GM13977 (cell line): ENCODE data around the gene IL4.

Experiments used
- DNase-seq: peaks from one replicate; pipeline ENCODE4 v3.0.0; 2012; ENCODE audit warnings: low spot score
- in situ Hi-C: fragments of 300-500 bp; cut with MboI; formaldehyde crosslinking; loops from one replicate; pipeline ENCODE4 v1.12.0; 2022; ENCODE audit warnings: low sequenced_read_pairs, low pct_unique_long_range_greater_than_20kb, mixed read lengths, inconsistent platforms; ENCODE audit not compliant: unreplicated experiment
- TF ChIP-seq, protein P1 (sequence below): IDR thresholded peaks from 2 replicates; pipeline ENCODE4 v1.5.1; 2012; ENCODE audit warnings: mild to moderate bottlenecking, control low read depth; ENCODE audit not compliant: insufficient read depth; ENCODE audit errors: extremely low read depth, missing control alignments

The IL4 gene

DNA sequence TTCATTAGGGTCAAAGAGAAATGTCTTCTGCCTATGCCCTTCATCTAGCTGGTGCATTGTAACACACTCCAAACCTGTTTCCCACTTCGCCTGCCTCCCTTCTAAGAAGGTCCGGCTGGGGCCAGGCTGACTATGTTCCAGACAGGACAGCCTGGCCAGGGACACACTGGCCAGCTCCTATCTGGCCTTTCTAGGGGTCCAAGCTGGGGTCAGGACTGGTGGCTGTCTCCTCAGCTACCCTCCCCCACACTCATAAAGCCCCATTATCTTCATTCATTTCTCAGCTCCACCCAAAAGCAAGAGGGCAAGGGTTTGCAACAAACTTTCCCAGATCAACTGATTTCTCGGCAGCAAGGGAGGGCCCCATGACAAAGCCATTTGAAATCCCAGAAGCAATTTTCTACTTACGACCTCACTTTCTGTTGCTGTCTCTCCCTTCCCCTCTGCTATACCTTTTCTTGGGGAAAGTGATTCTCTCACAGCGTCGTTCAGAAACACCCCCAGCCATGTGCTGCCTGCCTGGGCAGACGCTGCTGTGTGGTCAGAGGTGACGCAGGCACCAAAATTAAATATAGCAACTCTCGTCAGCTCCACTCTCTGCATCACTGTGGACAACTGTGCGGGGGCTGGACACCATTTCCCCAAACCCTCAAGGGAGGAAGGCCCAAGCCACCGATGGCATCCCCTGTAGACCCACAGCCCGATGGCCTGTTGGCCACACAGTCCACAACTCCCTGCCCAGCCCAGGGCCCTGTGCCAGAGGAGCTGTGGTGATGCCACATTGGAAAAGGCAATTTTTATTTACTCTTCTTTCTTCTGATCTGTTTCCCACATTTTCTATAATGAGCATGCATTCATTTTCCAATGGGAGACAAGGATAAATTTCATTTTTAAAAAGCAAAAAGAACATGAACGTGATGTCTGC is 9.8 kb upstream of the IL4 start:
- TF ChIP-seq, protein P1, sequence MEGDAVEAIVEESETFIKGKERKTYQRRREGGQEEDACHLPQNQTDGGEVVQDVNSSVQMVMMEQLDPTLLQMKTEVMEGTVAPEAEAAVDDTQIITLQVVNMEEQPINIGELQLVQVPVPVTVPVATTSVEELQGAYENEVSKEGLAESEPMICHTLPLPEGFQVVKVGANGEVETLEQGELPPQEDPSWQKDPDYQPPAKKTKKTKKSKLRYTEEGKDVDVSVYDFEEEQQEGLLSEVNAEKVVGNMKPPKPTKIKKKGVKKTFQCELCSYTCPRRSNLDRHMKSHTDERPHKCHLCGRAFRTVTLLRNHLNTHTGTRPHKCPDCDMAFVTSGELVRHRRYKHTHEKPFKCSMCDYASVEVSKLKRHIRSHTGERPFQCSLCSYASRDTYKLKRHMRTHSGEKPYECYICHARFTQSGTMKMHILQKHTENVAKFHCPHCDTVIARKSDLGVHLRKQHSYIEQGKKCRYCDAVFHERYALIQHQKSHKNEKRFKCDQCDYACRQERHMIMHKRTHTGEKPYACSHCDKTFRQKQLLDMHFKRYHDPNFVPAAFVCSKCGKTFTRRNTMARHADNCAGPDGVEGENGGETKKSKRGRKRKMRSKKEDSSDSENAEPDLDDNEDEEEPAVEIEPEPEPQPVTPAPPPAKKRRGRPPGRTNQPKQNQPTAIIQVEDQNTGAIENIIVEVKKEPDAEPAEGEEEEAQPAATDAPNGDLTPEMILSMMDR: no peak
- DNase-seq: peak; percentile 90
- in situ Hi-C loops: no loop called here

DNA sequence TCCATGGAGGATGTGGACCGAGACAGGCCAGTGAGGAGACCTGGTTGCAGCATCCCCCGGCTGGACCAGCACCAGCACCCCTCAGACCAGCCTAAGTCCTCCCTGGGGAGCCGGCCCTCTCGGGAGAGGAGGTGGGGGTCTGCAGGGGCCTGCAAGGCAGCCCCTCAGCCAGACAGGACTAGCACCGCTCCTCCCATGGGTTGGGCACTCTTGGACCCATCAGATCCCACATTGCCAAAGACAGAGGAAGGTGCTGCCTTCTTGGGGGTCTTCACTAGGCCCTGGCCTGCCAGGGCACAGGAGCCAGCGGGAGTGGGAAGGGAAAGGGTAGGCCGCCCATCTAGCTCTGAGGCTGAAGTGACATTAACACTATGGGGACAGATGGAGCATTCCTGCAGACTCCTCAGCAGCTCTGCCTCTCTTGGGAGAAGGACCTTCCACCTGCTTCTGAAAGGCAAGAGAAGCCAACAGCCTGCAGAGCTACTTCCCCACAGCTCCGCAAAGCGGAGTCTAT is 9.0 kb upstream of the IL4 start:
- TF ChIP-seq, protein P1: no peak
- in situ Hi-C loops: no loop called here
- no peak for DNase-seq

DNA sequence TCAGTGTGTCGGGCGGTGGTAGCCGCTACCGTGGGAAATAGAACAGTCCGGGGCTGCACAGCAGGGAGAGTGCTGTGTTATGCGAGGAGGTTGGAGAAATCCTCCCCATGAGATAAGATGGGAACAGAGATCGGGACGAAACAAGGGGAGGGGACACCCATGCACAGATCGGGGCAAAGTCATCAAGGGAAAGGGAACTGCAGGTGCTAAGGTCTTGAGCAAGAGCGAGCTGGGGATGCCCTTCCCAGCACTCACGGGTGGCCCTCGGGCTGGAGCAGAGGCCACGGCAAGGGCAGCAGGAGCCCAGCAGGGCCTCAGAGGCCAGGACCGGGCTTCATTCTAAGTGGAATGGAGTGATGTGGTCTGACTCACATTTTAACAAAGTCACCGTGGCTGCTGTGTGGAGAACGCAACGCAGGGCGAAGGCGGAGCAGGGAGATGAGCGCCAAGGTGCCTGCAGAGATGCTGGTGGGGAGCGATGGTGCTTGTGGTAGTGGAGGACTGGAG is 8.2 kb upstream of the IL4 start:
- DNase-seq: no peak
- TF ChIP-seq, protein P1: no peak
- in situ Hi-C loops: no loop called here

DNA sequence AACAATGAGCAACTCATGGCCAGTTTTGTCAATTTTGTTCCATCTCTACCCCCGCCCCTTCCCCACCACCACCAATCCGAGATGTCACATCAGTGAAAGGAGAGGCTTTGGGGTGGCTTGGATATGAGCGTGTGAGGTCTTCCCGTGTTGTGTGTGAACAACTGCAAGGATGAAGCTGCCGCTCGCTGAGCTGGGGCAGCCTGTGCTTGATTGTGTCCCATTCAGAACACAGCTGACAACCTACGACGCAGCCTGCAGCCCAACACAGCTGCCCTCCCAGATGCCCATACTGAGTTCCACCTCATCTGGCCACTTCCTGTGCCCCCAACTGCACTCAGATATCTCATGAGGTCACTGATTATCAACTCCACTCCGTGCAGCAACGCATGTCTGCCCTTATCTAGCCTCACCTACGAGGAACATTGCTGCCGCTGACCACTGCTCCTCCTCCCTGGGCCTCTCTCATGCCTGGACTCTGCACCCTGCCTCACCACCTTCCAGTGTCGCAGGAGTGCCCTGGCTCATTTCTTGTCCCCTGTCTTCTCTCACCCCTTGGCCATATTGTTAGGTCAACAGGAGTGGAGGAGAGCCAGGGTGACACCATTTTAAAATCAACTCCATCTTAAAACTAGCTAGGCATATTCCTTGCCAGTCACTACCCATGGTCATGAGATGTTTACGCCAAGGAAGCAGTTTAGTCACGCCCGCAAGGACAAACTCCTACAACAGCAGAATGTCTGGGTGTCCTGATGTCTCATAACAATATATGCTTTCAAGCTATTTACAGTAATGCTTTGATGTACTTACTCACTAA is 7.3 kb upstream of the IL4 start:
- TF ChIP-seq, protein P1: no peak
- no peak for DNase-seq
- in situ Hi-C loops: no loop called here

DNA sequence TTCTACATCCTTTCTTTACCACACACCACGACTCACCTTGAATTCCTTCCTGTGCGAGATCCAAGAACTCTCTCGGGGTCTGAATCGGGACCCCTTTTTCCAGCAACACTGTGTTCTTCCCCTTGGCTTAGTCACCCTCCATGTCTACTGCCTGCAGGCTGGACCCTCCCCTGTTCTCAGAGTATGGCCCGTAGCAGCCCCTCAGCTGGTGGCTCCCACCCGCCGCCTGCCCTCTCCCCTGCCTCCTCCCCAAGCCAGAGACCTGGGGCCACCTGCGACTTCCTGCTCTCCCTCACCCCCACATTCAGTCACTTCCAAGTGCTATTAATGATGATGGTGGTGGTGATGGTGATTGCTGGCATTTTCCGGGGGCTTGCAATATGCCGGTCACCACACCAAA is 6.5 kb upstream of the IL4 start:
- TF ChIP-seq, protein P1: no peak
- in situ Hi-C loops: no loop called here
- no peak for DNase-seq

DNA sequence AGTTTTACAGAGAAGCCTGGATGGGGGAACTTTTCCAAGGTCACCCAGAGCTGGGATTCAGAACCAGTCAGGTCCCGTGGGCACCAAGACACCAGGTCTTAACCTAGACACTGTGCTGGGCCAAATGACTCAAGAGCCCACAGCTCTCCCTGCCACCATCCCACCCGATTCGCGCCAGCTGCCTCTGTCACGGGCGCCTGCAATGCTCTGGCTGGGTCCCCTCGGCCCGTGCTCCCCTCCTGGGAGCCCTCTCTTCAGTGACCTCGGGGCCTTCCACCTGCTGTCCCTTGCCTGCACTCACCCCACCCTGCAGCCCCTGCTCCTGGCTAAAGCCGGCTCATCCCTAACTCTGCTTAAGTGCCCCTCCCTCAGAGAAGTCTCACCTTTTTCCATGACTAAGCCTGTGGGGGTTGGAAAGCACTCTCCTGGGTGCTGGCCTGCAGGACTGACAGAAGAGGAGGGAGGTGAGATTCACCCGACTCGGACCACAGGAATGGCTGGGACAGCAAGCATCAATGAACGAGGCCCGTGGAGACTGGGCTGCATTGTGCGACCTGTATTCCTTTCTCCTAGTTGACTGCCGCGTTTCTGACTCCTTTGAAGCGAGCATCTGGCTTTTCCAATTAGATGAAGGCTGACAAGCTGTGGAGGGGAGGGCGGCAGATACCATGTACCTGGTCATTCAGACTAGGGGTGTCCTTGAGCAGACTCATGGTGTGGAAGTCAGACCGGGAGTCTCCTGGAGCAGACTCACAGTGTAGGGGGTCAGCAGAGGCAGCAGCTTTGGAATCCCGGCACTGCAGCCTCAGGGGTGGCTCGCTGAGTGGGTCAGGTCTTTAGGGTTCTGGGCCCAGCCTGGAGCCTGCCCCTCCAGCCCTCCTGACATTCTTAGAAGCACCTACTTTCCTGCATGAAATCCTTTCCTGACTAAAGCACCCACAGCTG is 5.8 kb upstream of the IL4 start:
- in situ Hi-C loops: no loop called here
- no peak for DNase-seq
- TF ChIP-seq, protein P1: no peak
